ENCODE measurements around the gene CSRNP2. TPM values are rescaled to one million over a fixed set of nuclear protein-coding genes. Genes with fewer than 3 reads are reported as not detected.

The CSRNP2 gene
- total and polyA plus RNA-seq, 2 experiments from 2014 or later, result 6.9 to 30.9 TPM

DNA sequence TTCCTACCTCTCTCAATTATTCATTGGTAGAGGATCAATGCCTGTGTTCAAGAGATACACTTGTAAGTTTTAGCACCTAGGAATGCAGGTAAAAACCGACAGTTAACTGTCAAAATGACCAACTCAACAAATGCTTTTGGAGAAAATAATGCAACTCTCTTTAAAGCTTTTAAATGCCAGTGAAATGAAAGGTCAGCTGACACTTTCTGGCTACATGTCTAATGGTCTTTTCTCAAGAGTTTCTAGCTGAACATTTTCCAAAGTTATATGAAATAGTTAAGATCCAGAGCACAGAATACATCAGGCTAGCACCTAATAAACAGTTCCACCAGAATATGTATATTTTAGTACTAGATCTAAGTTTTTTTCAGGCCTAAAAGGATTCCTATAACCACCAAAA lies 2.0 kb downstream of the CSRNP2 start:
- no peaks in the 10 kb centered on the region for H3K27me3 ChIP-seq (ENCODE audit: insufficient read depth)
- TF ChIP-seq, protein P1, sequence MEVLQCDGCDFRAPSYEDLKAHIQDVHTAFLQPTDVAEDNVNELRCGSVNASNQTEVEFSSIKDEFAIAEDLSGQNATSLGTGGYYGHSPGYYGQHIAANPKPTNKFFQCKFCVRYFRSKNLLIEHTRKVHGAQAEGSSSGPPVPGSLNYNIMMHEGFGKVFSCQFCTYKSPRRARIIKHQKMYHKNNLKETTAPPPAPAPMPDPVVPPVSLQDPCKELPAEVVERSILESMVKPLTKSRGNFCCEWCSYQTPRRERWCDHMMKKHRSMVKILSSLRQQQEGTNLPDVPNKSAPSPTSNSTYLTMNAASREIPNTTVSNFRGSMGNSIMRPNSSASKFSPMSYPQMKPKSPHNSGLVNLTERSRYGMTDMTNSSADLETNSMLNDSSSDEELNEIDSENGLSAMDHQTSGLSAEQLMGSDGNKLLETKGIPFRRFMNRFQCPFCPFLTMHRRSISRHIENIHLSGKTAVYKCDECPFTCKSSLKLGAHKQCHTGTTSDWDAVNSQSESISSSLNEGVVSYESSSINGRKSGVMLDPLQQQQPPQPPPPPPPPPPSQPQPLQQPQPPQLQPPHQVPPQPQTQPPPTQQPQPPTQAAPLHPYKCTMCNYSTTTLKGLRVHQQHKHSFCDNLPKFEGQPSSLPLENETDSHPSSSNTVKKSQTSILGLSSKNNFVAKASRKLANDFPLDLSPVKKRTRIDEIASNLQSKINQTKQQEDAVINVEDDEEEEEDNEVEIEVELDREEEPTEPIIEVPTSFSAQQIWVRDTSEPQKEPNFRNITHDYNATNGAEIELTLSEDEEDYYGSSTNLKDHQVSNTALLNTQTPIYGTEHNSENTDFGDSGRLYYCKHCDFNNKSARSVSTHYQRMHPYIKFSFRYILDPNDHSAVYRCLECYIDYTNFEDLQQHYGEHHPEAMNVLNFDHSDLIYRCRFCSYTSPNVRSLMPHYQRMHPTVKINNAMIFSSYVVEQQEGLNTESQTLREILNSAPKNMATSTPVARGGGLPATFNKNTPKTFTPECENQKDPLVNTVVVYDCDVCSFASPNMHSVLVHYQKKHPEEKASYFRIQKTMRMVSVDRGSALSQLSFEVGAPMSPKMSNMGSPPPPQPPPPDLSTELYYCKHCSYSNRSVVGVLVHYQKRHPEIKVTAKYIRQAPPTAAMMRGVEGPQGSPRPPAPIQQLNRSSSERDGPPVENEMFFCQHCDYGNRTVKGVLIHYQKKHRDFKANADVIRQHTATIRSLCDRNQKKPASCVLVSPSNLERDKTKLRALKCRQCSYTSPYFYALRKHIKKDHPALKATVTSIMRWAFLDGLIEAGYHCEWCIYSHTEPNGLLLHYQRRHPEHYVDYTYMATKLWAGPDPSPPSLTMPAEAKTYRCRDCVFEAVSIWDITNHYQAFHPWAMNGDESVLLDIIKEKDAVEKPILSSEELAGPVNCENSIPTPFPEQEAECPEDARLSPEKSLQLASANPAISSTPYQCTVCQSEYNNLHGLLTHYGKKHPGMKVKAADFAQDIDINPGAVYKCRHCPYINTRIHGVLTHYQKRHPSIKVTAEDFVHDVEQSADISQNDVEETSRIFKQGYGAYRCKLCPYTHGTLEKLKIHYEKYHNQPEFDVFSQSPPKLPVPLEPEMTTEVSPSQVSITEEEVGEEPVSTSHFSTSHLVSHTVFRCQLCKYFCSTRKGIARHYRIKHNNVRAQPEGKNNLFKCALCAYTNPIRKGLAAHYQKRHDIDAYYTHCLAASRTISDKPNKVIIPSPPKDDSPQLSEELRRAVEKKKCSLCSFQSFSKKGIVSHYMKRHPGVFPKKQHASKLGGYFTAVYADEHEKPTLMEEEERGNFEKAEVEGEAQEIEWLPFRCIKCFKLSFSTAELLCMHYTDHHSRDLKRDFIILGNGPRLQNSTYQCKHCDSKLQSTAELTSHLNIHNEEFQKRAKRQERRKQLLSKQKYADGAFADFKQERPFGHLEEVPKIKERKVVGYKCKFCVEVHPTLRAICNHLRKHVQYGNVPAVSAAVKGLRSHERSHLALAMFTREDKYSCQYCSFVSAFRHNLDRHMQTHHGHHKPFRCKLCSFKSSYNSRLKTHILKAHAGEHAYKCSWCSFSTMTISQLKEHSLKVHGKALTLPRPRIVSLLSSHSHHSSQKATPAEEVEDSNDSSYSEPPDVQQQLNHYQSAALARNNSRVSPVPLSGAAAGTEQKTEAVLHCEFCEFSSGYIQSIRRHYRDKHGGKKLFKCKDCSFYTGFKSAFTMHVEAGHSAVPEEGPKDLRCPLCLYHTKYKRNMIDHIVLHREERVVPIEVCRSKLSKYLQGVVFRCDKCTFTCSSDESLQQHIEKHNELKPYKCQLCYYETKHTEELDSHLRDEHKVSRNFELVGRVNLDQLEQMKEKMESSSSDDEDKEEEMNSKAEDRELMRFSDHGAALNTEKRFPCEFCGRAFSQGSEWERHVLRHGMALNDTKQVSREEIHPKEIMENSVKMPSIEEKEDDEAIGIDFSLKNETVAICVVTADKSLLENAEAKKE (CRISPR knock-in tag; IDR thresholded peaks at IDR 0.05), result no peak
- no peak for TF ChIP-seq NANOG (IDR thresholded peaks at IDR 0.05; ENCODE audit: borderline replicate concordance)
- no peak for TF ChIP-seq POLR2AphosphoS5 (IDR thresholded peaks at IDR 0.05; ENCODE audit: low read depth)
- no peak for TF ChIP-seq ZNF114 (CRISPR knock-in tag; IDR thresholded peaks at IDR 0.05)
- no peak for TF ChIP-seq EZH2phosphoT487 (IDR thresholded peaks at IDR 0.05; ENCODE audit: unreplicated experiment)
- no peak for TF ChIP-seq EZH2 (IDR thresholded peaks at IDR 0.05; ENCODE audit: low read depth, unreplicated experiment)
- no peak for TF ChIP-seq STAT1 (IDR thresholded peaks at IDR 0.05; ENCODE audit: unreplicated experiment)
- TF ChIP-seq, protein P2, sequence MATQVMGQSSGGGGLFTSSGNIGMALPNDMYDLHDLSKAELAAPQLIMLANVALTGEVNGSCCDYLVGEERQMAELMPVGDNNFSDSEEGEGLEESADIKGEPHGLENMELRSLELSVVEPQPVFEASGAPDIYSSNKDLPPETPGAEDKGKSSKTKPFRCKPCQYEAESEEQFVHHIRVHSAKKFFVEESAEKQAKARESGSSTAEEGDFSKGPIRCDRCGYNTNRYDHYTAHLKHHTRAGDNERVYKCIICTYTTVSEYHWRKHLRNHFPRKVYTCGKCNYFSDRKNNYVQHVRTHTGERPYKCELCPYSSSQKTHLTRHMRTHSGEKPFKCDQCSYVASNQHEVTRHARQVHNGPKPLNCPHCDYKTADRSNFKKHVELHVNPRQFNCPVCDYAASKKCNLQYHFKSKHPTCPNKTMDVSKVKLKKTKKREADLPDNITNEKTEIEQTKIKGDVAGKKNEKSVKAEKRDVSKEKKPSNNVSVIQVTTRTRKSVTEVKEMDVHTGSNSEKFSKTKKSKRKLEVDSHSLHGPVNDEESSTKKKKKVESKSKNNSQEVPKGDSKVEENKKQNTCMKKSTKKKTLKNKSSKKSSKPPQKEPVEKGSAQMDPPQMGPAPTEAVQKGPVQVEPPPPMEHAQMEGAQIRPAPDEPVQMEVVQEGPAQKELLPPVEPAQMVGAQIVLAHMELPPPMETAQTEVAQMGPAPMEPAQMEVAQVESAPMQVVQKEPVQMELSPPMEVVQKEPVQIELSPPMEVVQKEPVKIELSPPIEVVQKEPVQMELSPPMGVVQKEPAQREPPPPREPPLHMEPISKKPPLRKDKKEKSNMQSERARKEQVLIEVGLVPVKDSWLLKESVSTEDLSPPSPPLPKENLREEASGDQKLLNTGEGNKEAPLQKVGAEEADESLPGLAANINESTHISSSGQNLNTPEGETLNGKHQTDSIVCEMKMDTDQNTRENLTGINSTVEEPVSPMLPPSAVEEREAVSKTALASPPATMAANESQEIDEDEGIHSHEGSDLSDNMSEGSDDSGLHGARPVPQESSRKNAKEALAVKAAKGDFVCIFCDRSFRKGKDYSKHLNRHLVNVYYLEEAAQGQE (IDR thresholded peaks at IDR 0.05; ENCODE audit: unreplicated experiment), result no peak
- TF ChIP-seq, protein P3, sequence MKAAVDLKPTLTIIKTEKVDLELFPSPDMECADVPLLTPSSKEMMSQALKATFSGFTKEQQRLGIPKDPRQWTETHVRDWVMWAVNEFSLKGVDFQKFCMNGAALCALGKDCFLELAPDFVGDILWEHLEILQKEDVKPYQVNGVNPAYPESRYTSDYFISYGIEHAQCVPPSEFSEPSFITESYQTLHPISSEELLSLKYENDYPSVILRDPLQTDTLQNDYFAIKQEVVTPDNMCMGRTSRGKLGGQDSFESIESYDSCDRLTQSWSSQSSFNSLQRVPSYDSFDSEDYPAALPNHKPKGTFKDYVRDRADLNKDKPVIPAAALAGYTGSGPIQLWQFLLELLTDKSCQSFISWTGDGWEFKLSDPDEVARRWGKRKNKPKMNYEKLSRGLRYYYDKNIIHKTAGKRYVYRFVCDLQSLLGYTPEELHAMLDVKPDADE (IDR thresholded peaks at IDR 0.05), result no peak
- TF ChIP-seq CREB1 (CRISPR knock-in tag; IDR thresholded peaks at IDR 0.05; ENCODE audit: low read depth), result no peak
- no peak for TF ChIP-seq ZNF331 (CRISPR knock-in tag; IDR thresholded peaks at IDR 0.05; ENCODE audit: low read depth)
- TF ChIP-seq, protein P4, sequence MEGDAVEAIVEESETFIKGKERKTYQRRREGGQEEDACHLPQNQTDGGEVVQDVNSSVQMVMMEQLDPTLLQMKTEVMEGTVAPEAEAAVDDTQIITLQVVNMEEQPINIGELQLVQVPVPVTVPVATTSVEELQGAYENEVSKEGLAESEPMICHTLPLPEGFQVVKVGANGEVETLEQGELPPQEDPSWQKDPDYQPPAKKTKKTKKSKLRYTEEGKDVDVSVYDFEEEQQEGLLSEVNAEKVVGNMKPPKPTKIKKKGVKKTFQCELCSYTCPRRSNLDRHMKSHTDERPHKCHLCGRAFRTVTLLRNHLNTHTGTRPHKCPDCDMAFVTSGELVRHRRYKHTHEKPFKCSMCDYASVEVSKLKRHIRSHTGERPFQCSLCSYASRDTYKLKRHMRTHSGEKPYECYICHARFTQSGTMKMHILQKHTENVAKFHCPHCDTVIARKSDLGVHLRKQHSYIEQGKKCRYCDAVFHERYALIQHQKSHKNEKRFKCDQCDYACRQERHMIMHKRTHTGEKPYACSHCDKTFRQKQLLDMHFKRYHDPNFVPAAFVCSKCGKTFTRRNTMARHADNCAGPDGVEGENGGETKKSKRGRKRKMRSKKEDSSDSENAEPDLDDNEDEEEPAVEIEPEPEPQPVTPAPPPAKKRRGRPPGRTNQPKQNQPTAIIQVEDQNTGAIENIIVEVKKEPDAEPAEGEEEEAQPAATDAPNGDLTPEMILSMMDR (conservative IDR thresholded peaks at IDR 0.05; ENCODE audit: low read depth in 2 of 2), result no peak
- no peak for TF ChIP-seq JUNB (IDR thresholded peaks at IDR 0.05; ENCODE audit: unreplicated experiment)
- Mint-ChIP-seq H3K9me3 (no peaks in the 10 kb centered on the region), H3K27me3 (ENCODE audit: insufficient read depth, low read depth, poor library complexity) (peaks cover 6% of the 10 kb centered on the region), H3K36me3 (ENCODE audit: low read depth) (peaks cover 14% of the 10 kb centered on the region), H3K4me1 (peaks cover 17% of the 10 kb centered on the region), H3K27ac (no peak overlapping the region), H3K4me3 (peak overlapping the region; percentile 92)
- DNase-seq (ENCODE audit: low spot score), result no peak
- H3K9me2 ChIP-seq (ENCODE audit: insufficient read depth), result no peaks in the 10 kb centered on the region
- no peak overlapping the region for H3K27ac ChIP-seq (ENCODE audit: low read depth)
- peak overlapping the region; percentile 97 for H3K4me3 ChIP-seq
- H3K4me1 ChIP-seq (ENCODE audit: insufficient read depth), result peaks cover 12% of the 10 kb centered on the region
- peaks cover 31% of the 10 kb centered on the region for H4K20me1 ChIP-seq (replicated peaks; ENCODE audit: insufficient read depth)
- H3K79me2 ChIP-seq (replicated peaks; ENCODE audit: insufficient read depth), result peaks cover 60% of the 10 kb centered on the region
- H2AFZ ChIP-seq, result no peak overlapping the region
- H3K36me3 ChIP-seq (ENCODE audit: insufficient read depth), result no peaks in the 10 kb centered on the region
- no peak for ATAC-seq
- peaks cover 5% of the 10 kb centered on the region; the same call in 1 of the 2 replicates for H3F3A ChIP-seq (replicated peaks; ENCODE audit: low read depth)
- H3K4me2 ChIP-seq, result peak overlapping the region; percentile 84
